Smooth muscle cell (in vitro differentiated cells): ENCODE data around the gene APC2. TPM values are rescaled to one million over a fixed set of nuclear protein-coding genes. Genes with fewer than 3 reads are reported as not detected.

Source experiments
- DNase-seq: peaks from one replicate; lab custom pipeline; 2025; ENCODE audit not compliant: unreplicated experiment; lab: John Stamatoyannopoulos, UW
- H2AFZ ChIP-seq: fragments of 200-600 bp; sonication (generic); 2 replicates; pipeline ENCODE4 v1.6.0; 2016; ENCODE audit warnings: antibody characterized with exemption, low read depth, mild to moderate bottlenecking
- H3F3A ChIP-seq: fragments of 200-600 bp; sonication (generic); 2 replicates; pipeline ENCODE4 v1.6.0; 2017; ENCODE audit warnings: antibody characterized with exemption, low read depth
- H3K27ac ChIP-seq: fragments of 200-600 bp; sonication (generic); 2 replicates; pipeline ENCODE4 v1.5.1; 2016; ENCODE audit warnings: low read depth, mild to moderate bottlenecking
- H3K27me3 ChIP-seq: fragments of 200-600 bp; sonication (generic); 2 replicates; pipeline ENCODE4 v1.6.1; 2016; ENCODE audit warnings: low read depth, mild to moderate bottlenecking
- H3K36me3 ChIP-seq: fragments of 200-600 bp; sonication (generic); 2 replicates; pipeline ENCODE4 v1.5.1; 2016; ENCODE audit warnings: low read depth
- H3K4me1 ChIP-seq: fragments of 200-600 bp; sonication (generic); 2 replicates; pipeline ENCODE4 v1.5.1; 2016; ENCODE audit warnings: low read depth
- H3K4me2 ChIP-seq: fragments of 200-600 bp; sonication (generic); 2 replicates; pipeline ENCODE4 v1.6.0; 2016; ENCODE audit warnings: mild to moderate bottlenecking
- H3K4me3 ChIP-seq: fragments of 200-600 bp; sonication (generic); 2 replicates; pipeline ENCODE4 v1.5.1; 2016; ENCODE audit warnings: mild to moderate bottlenecking
- H3K79me2 ChIP-seq: fragments of 200-600 bp; sonication (generic); 2 replicates; pipeline ENCODE4 v1.6.0; 2016; ENCODE audit warnings: low read depth, mild to moderate bottlenecking
- H3K9ac ChIP-seq: fragments of 200-600 bp; sonication (generic); 2 replicates; pipeline ENCODE4 v1.6.0; 2016; ENCODE audit warnings: low read depth
- H3K9me3 ChIP-seq: fragments of 200-600 bp; sonication (generic); replicated peaks from 2 replicates; pipeline ENCODE4 v1.5.1; 2016; ENCODE audit warnings: low read depth
- H4K20me1 ChIP-seq: fragments of 200-600 bp; sonication (generic); 2 replicates; pipeline ENCODE4 v1.6.0; 2016; ENCODE audit warnings: low read depth
- CTCF ChIP-seq: fragments of 200-600 bp; sonication (generic); IDR thresholded peaks from 2 replicates; pipeline ENCODE4 v1.5.1; 2017; ENCODE audit warnings: borderline replicate concordance, mild to moderate bottlenecking, antibody characterized with exemption; ENCODE audit not compliant: insufficient read depth, poor library complexity, severe bottlenecking
- WGBS: methylation state at CpG from one replicate; pipeline ENCODE4 v1.1.7; 2016; ENCODE audit warnings: low lambda C conversion rate; 5-methylcytosine and 5-hydroxymethylcytosine counted together
- polyA plus RNA-seq: library from polyadenylated mRNA; unstranded; fragments of >200 nt; fragmentation: Nextera tagmentation; extraction: Ambion mirVana; gene quantifications from 2 replicates; pipeline ENCODE4 v1.2.1, GENCODE V29; 2016
- total RNA-seq: library from RNA; depleted of rRNA; stranded (reverse); fragments of >200 nt; gene quantifications from 2 replicates; pipeline ENCODE4 v1.2.3, GENCODE V29; 2014

The APC2 gene
- total and polyA plus RNA-seq, 2 experiments from 2014 or later = 0.18 to 0.30 TPM

- Histone ChIP-seq H3K9me3 (no peaks in the 10 kb centered on the region), H4K20me1 (no peaks in the 10 kb centered on the region), H3F3A (no peaks in the 10 kb centered on the region), H3K4me2 (no peak overlapping the region), H3K4me1 (peaks cover 12% of the 10 kb centered on the region), H3K4me3 (no peak overlapping the region), H3K36me3 (no peaks in the 10 kb centered on the region), H3K9ac (no peak overlapping the region), H3K27me3 (no peaks in the 10 kb centered on the region), H2AFZ (no peak overlapping the region), H3K27ac (no peak overlapping the region), H3K79me2 (no peaks in the 10 kb centered on the region)
- no peak for DNase-seq
- 96% methylated on average over 30 of the region's 40 CpGs for WGBS
- no peak for TF ChIP-seq CTCF
Observed at GRCh38 chr19:1487576-1488281, 37.8 kb downstream of the APC2 start.

GRCh38 chr19:1488282-1488601 is 38.3 kb downstream of the APC2 start:
- peaks cover 12% of the 10 kb centered on the region for H3K4me1 ChIP-seq
- H3K79me2 ChIP-seq = no peaks in the 10 kb centered on the region
- H3K9ac ChIP-seq = no peak overlapping the region
- 94% methylated on average over 7 of the region's 11 CpGs for WGBS
- H3K4me3 ChIP-seq = no peak overlapping the region
- DNase-seq = no peak
- TF ChIP-seq CTCF = no peak
- H3K36me3 ChIP-seq = no peaks in the 10 kb centered on the region
- H4K20me1 ChIP-seq = no peaks in the 10 kb centered on the region
- H3K4me2 ChIP-seq = no peak overlapping the region
- H3K27me3 ChIP-seq = no peaks in the 10 kb centered on the region
- H3K27ac ChIP-seq = no peak overlapping the region
- no peak overlapping the region for H2AFZ ChIP-seq
- no peaks in the 10 kb centered on the region for H3K9me3 ChIP-seq
- H3F3A ChIP-seq = no peaks in the 10 kb centered on the region

GRCh38 chr19:1489463-1490310 is 39.8 kb downstream of the APC2 start:
- H3K4me1 ChIP-seq = peaks cover 12% of the 10 kb centered on the region
- H3K79me2 ChIP-seq = no peaks in the 10 kb centered on the region
- H3K9ac ChIP-seq = peak overlapping the region; percentile 52
- no peak for DNase-seq
- no peaks in the 10 kb centered on the region for H3K27me3 ChIP-seq
- H3K27ac ChIP-seq = peak overlapping the region; percentile 65
- WGBS = 46% methylated on average over 31 of the region's 37 CpGs
- peak overlapping the region; percentile 94 for H3K4me2 ChIP-seq
- H3K4me3 ChIP-seq = peak overlapping the region; percentile 63
- no peaks in the 10 kb centered on the region for H3K36me3 ChIP-seq
- no peaks in the 10 kb centered on the region for H4K20me1 ChIP-seq
- H3K9me3 ChIP-seq = no peaks in the 10 kb centered on the region
- H2AFZ ChIP-seq = peak overlapping the region; percentile 91
- no peaks in the 10 kb centered on the region for H3F3A ChIP-seq
- no peak for TF ChIP-seq CTCF
